SK-MEL-5 (cell line): Measurements from ENCODE around the gene MTHFSD. TPM values are rescaled to one million over a fixed set of nuclear protein-coding genes. Genes with fewer than 3 reads are reported as not detected.
A peak's percentile ranks its signal among the peaks of the same experiment; 100 is the strongest.

Experiments
- DNase-seq: peaks from one replicate; pipeline ENCODE4 v3.0.0-alpha.2; 2016; ENCODE audit warnings: low read depth, low spot score
- in situ Hi-C: cut with HindIII; loops from 2 replicates; pipeline ENCODE4 v1.10.0; 2016; ENCODE audit warnings: low sequenced_read_pairs, high pct_unique_total_duplicates, low pct_unique_long_range_greater_than_20kb
- total RNA-seq: library from RNA; depleted of rRNA; stranded (reverse); fragments of >200 nt; shearing (Covaris generic); gene quantifications from 2 replicates; pipeline ENCODE4 v1.2.3, GENCODE V29; 2014

Gene MTHFSD
- total RNA-seq, 1 experiment from 2014 or later: 6.3 TPM

DNA sequence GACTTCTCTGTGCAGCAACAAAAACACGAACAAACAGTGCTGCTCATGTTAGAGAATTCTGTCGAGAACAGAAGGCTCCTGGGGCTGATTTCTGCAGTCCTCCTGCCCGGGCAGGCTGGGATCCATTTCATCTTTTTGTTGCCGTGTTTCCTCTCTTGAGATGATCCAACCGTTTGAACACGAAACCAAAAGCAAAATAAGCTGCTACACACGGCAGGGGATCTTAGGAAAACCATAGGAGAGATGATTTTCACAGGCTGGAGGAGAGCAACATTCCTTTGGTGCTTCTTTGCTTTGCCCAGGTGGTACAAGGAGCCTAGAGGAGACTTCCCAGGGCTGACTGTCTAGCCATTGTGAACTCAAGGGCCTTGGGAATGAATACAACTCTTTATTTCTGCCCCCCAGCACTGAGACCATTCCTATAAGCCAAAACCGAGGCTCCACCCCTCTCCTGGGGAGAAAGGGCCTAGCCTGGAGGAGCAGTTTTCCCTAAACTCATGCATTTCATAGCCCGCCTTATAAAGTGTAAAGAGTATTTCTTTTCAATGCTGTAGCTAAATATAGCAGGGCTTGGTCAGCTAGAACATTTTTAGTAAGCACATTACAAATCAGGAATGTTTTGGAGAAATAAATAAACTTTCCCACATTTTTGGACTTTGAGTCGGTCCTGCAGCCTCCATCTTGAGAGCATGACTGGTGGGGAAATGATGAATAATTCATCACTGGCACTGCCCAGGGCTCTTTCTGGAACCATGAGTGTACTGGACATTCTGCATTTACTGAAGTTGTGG, 31.0 kb upstream of the MTHFSD start:
- in situ Hi-C loops: no loop called here
- no peak for DNase-seq

GRCh38 chr16:86584726-86585721, 30.0 kb upstream of the MTHFSD start:
- in situ Hi-C loops: no loop called here
- DNase-seq: no peak

DNA sequence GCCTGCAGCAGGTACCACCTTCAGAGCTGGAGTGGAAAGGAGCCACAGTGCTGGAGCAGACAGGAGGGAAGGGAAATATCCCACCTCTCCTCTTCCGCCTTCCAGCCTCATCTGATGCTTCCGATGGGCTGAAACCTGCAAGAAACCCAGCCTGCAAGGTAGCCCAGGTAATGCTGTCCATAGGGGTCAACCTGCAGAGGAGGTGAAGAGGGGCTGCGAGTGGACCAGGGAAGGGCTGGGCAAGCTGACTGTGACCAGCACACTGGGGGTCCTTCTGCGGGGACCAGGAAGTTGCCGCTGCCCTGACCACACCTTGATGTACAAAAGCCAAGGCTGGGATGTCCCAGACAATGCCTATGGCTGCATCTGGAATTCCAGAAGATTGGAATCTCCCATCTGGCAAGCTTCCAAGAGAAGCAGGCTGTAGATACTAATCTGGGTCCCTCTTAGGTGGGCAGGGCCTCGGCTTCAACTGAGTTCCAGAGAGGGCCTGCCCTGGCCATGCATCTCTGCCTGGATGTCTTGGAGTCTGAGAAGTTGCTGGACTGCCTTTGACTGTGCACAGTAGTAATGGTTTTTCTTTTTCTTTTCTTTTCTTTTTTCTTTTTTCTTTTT, 29.1 kb upstream of the MTHFSD start:
- no peak for DNase-seq
- in situ Hi-C loops: no loop called here

GRCh38 chr16:86581458-86581857, 26.4 kb upstream of the MTHFSD start:
- DNase-seq: no peak
- in situ Hi-C loops: no loop called here

GRCh38 chr16:86580791-86581170, 25.7 kb upstream of the MTHFSD start:
- DNase-seq: no peak
- in situ Hi-C loops: no loop called here

DNA sequence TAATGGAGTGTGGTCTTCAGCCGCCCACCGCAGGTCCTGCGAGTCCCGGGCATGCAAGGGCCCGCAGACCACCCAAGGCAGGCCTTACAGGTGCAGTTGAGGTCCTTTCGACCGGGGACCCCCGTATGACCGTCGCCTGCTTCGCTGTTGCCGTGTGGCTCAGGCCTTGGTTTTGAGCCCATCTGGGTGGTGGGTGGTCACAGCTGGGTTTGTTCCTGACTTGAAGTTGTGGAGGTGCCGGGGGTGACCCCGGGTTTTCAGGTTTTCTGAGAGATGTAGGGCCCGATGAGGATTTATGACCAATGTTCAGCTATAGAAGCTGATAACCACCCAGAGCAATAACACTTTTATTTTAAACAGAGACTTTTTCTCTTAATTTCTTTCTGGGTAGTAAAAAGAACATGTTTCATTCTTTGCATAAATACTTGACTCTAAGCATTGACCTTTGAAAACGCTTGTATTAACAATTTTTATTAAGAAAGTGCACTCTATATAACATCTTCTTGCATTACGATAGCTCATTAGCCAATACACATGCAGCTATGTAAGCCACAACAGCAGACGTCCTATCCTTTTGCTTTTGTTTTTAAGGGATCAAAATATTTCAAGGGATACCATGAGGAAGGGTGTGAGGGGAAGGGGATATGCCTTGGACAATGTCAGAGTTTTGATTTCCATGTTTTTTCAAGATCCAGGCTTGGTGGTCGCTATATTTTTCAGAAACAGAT, 25.2 kb upstream of the MTHFSD start:
- in situ Hi-C loops: no loop called here

GRCh38 chr16:86579268-86580062, 24.4 kb upstream of the MTHFSD start:
- no peak for DNase-seq
- in situ Hi-C loops: no loop called here

More for the DNA sequence above, 25.2 kb upstream of the MTHFSD start:
- no peak for DNase-seq

DNA sequence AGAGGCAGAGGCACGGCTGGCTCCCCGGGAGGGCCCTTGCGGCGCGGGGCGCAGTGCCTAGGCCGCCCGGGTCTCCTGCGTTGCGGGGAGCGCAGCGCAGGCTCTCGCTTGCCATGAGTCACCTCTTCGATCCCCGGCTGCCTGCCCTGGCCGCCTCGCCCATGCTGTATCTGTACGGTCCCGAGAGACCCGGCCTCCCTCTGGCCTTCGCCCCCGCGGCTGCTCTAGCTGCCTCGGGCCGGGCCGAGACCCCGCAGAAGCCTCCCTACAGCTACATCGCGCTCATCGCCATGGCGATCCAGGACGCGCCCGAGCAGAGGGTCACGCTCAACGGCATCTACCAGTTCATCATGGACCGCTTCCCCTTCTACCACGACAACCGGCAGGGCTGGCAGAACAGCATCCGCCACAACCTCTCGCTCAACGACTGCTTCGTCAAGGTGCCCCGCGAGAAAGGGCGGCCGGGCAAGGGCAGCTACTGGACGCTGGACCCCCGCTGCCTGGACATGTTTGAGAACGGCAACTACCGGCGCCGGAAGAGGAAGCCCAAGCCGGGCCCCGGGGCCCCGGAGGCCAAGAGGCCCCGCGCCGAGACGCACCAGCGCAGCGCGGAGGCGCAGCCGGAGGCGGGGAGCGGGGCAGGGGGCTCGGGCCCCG, 23.7 kb upstream of the MTHFSD start:
- in situ Hi-C loops: no loop called here
- no peak for DNase-seq

- no peak for DNase-seq
These were observed 23.1 kb upstream of the MTHFSD start, which contains the start of gene FOXL1 for GRCh38 chr16:86578061-86578599. TSS of gene FOXL1 (plus strand) at chr16:86578549. CDS start at chr16:86578724, 175 bp downstream.

DNA sequence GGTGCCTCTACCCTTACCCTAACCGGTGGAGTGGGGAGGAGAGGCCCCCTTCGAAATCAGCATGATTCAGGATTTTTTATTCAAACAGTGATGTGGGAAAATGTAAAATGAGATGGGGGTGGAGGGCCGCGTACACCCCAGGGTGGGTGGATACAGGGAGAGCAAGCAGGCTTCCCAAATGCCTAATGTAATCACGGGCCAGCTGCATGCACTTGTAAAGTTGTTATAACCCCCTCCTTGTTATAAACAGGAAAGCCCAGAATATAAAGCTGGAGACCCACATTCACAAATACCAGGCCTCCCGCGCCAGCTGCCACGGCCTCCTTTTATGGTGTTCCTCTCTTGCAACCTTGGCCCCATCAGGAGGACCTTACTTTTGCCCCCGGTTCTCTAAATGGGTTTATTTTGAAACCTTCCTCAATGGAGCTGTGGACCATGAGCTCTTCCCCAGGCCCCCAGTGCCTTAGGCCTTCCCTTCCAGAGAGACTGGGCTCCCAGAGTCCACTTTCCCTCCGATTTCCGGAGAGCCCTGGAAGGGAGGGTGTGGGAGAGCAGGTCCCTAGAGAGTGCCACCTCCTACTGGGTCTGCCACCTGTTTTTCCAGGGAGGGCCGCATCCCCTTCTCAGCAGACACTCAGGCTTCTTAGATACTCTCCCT, 22.4 kb upstream of the MTHFSD start:
- no peak for DNase-seq
- in situ Hi-C loops: no loop called here

More at GRCh38 chr16:86578061-86578599, 23.1 kb upstream of the MTHFSD start, which contains the start of gene FOXL1:
- in situ Hi-C loops: no loop called here

DNA sequence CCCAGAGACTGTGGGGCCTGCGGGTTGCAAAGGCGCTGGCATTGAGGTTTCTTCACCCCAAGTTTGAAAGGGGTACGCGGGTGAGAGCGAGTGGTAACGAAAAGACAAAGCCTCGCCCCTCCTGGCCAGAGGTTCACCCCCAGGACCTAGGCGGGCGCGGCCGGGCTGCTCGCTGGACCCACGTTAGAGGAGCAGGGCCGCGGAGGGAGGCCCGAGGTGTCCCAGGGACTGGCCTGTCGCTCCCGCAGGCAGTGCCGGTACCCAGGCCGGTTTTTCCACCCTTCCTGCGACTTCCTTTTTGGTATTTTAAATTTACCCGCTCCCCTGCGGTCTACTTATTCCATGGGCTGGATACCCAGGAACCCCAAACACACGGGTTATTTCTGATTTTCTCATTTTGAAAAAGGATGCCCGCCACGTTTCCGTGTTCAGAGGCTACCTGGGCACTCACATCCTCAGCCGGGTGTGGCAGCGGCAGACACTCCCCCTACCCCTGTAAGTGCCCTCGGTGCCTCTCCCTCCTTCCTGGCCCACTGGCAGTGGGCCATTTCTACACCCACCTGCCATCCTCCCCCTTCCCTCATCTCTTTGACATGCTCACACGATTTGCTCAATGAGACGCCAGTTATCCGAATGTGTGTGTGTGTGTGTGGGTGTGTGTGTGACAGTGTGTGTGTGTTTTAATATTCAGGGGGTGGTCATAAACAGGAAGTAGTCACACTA, 21.7 kb upstream of the MTHFSD start:
- no peak for DNase-seq
- in situ Hi-C loops: no loop called here

- in situ Hi-C loops: no loop called here
- DNase-seq: peak; percentile 61
These were observed 20.9 kb upstream of the MTHFSD start for GRCh38 chr16:86575754-86576557.

DNA sequence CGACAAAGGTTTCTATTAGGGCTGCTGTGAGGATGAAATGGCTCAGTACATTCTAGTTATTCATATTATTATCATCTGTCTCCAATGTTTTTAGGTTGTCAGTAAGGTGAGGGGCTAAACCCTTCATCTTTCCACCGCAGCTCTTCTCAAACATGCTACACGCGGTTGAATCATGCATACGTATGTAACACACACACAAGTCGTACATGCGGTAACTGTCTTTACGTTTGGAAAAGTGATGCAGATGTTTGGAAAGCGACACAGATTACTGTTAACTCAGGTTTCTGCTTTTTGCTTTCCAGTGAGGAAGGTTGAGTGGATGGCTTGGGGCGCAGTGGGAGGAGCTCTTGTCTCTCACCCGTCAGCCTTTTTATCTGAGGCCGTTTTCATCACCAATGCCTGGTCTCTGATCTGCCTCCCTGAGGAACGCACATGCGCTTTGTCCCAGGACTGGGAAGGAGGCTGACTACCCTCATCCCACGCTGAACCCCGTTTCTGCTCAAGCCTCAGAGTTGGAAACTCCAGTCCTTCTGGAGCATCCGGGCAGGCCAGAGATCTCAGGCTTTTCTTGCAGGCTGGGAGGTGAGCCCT, 20.2 kb upstream of the MTHFSD start:
- DNase-seq: no peak
- in situ Hi-C loops: no loop called here

DNA sequence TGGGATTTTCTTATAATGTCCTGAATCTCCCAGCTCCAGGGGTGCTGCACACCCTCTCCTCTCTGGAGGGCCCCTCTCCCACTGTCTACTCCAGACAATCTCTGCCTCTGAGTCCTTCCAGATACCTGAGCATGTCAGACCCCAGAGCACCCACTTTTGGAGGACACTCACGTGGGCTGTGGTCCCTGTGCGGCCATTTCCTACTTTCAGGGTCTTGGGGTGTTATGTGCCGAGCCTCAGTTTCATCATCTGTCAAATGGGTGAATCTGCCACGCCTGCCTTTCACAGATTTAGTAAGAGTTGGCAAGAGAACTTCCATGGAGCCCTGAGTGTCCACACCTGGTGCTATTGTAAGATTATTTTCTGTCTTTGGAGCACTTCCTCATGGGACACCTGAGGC, 19.6 kb upstream of the MTHFSD start:
- in situ Hi-C loops: no loop called here
- DNase-seq: no peak
